ENCODE results near the gene CROCC. TPM values are rescaled to one million over a fixed set of nuclear protein-coding genes. Genes with fewer than 3 reads are reported as not detected.
A peak's percentile ranks its signal among the peaks of the same experiment; 100 is the strongest.
"Not testable (repeated sequence)": the region's sequence is repeated elsewhere in the genome, so short reads cannot be mapped to it uniquely, and the experiment has no call there.

Gene CROCC
- total RNA-seq, 1 experiment from 2014 or later: 19.4 TPM

DNA sequence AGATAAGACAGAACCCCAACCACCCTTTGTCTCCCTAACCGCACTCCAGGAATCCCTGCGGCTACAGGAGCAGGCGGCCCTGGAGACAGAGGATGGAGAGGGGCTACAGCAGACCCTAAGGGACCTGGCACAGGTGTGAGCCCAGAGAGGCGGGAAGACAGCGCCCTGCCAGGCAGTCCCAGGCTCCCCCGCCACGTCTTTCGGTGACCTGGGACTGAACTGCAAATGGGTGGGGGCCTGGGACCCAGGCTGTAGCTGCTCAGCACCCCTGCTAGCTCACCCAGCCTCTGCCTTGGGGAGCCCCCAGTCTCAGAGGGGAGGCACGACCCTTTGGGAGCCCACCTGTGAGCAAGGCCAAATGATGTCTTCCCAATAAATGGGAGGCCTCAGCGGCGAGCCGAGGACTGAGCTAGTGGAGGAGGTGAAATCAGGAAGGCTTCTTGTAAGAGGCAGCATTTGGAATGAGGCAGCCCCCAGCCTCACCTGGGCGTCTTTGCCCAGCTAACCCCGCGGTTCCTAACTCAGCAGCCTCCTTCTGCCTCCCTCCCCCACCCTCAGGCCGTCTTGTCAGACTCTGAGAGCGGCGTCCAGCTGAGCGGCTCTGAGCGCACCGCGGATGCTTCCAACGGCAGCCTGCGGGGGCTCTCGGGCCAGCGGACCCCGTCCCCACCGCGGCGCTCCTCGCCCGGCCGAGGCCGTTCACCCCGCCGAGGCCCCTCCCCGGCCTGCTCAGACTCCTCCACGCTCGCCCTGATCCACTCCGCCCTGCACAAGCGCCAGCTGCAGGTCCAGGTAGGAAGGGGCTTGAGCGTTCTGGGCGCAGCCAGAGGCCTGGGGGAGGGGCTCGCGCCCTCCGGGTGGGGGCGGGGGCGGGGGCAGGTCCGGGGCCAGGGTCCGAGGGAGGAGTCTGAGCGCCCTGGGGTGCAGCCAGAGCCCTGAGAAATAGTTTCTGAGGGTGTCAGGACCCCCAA lies 16.9 kb downstream of the CROCC start:
- Histone ChIP-seq H3K27me3 (no peaks in the 10 kb centered on the region), H3K4me3 (no peak overlapping the region), H3K9me3 (replicated peaks) (no peaks in the 10 kb centered on the region), H3K27ac (no peak overlapping the region), H3K36me3 (no peaks in the 10 kb centered on the region), H3K4me1 (no peaks in the 10 kb centered on the region)
- no peak for DNase-seq

DNA sequence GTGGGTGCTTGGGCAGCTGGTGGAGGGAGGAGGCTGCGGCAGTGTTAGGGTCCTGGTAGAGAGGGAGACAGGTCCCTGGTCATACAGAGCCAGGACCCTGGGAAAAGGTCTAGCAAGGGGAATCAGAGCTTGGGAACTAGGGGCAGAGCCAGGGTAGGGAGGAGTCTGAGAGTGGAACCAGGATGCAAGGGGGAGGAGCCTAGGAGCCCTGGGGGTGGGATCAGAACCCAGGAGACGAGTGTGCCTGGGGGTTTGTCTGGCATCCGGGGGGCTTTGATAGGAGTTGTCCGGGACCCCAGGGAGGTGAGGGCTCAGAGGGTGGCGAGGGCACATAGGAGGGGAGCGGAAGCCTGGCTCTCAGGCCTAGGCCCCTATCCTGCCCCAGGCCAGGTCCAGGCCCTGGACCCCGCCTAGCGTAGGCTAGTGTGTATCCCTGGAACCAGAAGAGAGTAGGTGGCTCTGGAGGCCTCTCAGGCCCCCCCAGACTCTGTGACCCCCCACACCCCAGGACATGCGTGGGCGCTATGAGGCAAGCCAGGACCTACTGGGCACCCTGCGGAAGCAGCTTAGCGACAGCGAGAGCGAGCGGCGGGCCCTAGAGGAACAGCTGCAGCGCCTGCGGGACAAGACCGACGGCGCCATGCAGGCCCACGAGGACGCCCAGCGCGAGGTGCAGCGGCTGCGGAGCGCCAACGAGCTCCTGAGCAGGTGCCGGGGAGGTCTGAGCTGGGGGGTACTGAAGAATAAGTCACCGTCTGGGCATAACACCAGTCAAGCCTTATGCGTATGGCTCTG lies 17.9 kb downstream of the CROCC start:
- H3K4me3 ChIP-seq; H3K27ac ChIP-seq; H3K9me3 ChIP-seq (replicated peaks); H3K27me3 ChIP-seq; DNase-seq; H3K4me1 ChIP-seq; H3K36me3 ChIP-seq: not testable (repeated sequence)

DNA sequence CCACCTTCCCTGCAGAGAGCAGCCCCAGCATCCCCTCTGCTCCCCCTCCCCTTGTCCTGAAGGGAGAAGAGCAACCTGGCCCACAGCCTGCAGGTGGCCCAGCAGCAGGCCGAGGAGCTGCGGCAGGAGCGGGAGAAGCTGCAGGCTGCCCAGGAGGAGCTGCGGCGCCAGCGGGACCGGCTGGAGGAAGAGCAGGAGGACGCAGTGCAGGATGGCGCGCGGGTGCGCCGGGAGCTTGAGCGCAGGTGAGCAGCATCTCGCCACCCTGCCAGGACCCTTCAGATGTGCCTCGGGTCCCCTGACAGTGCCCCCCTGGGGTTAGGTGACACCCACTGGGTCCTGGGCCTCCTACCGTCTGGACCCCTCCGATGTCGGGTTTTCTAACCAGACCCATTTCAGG lies 22.3 kb downstream of the CROCC start:
- no peak overlapping the region for H3K4me3 ChIP-seq
- H3K27me3 ChIP-seq: no peaks in the 10 kb centered on the region
- H3K27ac ChIP-seq: no peak overlapping the region
- no peaks in the 10 kb centered on the region; the same call in 1 of the 2 replicates for H3K36me3 ChIP-seq
- no peaks in the 10 kb centered on the region for H3K9me3 ChIP-seq (replicated peaks)
- DNase-seq: no peak
- H3K4me1 ChIP-seq: peaks cover 8% of the 10 kb centered on the region; the same call in 1 of the 2 replicates

DNA sequence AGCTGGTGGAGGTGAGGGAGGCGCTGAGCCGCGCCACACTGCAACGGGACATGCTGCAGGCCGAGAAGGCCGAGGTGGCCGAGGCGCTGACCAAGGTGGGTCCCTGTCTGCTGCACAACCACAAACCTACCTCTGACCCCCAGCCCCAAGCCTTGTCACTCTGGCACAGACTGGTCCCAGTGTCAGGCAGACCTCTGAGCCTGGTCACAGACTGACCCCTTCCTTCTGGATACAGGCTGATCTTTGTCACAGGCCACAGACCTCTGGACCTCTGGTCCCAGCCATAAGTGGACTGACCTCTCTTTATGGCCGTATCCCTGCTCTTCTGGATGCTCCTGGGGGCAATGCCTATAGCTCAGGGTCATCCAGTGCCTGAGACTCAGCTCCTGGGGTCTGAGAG lies 23.8 kb downstream of the CROCC start:
- not testable (repeated sequence) for H3K27me3 ChIP-seq; H3K36me3 ChIP-seq; DNase-seq; H3K4me3 ChIP-seq; H3K9me3 ChIP-seq (replicated peaks); H3K27ac ChIP-seq; H3K4me1 ChIP-seq

DNA sequence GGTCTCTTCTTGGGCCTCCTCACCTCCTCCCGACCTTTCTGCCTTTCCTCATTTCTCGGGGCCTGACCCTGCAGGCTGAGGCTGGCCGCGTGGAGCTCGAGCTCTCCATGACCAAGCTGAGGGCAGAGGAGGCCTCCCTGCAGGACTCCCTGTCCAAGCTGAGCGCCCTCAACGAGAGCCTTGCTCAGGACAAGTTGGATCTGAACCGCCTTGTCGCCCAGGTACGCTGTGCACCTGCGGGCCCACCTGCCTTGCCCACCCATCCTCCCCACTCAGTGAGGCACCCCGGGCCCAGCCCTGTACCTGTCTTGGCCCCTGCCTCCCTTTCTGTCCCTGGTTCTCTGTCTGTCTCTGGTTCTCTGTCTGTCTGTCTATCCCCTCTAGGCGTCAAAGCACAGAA lies 24.5 kb downstream of the CROCC start:
- not testable (repeated sequence) for H3K9me3 ChIP-seq (replicated peaks); H3K4me3 ChIP-seq

DNA sequence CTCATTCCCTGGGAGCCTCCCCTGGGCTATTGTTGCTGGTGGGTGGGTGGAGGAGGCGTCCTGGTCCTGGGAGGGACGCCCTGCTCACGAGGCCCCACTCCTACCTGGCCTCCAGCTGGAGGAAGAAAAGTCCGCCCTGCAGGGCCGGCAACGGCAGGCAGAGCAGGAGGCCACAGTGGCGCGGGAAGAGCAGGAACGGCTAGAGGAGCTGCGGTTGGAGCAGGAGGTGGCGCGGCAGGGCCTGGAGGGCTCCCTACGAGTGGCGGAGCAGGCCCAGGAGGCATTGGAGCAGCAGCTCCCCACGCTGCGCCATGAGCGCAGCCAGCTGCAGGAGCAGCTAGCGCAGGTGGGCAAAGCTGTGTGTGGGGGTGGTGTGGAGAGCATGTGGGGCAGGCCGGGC lies 24.9 kb downstream of the CROCC start:
- peaks cover 8% of the 10 kb centered on the region; the same call in 1 of the 2 replicates for H3K4me1 ChIP-seq
- H3K36me3 ChIP-seq: no peaks in the 10 kb centered on the region; the same call in 1 of the 2 replicates
- no peak overlapping the region for H3K4me3 ChIP-seq
- no peaks in the 10 kb centered on the region for H3K9me3 ChIP-seq (replicated peaks)
- H3K27ac ChIP-seq: no peak overlapping the region
- DNase-seq: no peak
- no peaks in the 10 kb centered on the region for H3K27me3 ChIP-seq

More for the DNA sequence above, 24.5 kb downstream of the CROCC start:
- not testable (repeated sequence) for H3K27me3 ChIP-seq, H3K27ac ChIP-seq, H3K36me3 ChIP-seq, DNase-seq, H3K4me1 ChIP-seq

DNA sequence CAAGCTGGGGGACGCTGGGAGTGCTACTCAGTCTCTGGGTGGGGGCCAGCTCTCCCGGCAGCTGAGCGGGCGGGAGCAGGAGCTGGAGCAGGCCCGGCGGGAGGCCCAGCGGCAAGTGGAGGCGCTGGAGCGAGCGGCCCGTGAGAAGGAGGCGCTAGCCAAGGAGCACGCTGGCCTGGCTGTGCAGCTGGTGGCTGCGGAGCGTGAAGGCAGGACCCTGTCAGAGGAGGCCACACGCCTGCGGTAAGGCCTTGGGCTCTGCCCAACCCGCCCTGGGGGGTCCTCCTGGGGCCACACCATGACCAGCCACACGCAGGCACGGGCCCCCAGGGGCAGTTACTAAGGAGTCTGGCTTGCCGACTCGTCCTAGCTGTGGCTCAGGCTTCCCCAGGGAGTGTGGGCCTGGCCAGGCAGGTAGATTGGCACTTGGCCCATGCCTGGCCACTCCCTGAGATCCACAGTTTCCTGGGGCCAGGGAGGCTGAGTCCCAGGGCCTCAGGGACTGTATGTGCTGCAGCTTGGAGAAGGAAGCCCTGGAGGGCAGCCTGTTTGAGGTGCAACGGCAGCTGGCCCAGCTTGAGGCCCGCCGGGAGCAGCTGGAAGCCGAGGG lies 26.7 kb downstream of the CROCC start:
- Histone ChIP-seq H3K27ac (peak overlapping the region; percentile 43), H3K4me3 (0 out of 2 replicates have a peak overlapping the region, but pooled peaks have one; percentile 4)
- not testable (repeated sequence) for H3K9me3 ChIP-seq (replicated peaks); H3K36me3 ChIP-seq; H3K27me3 ChIP-seq; H3K4me1 ChIP-seq
- DNase-seq: peak; percentile 94 to 98

DNA sequence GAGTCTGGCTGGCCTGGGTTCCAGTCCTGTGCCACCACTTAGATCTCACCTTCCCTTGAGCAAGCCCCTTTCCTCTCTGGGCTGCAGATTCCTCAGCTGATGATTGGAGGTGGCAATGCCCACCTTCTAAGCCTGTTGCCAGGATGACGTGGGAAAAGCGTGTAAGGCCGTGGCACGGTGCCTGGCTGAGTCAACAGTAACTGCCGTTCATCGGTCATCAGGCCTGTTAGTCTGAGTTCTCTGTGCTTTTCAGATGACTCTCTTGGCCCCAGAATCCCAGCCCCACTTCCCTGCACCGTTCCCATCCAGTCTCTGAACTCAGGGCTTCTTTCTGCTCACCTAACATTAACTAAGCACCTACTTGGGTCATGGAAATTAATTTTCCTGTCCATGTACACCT lies 27.3 kb downstream of the CROCC start:
- peak overlapping the region; percentile 43 for H3K27ac ChIP-seq
- H3K36me3 ChIP-seq; DNase-seq; H3K27me3 ChIP-seq; H3K4me3 ChIP-seq; H3K4me1 ChIP-seq; H3K9me3 ChIP-seq (replicated peaks): not testable (repeated sequence)

DNA sequence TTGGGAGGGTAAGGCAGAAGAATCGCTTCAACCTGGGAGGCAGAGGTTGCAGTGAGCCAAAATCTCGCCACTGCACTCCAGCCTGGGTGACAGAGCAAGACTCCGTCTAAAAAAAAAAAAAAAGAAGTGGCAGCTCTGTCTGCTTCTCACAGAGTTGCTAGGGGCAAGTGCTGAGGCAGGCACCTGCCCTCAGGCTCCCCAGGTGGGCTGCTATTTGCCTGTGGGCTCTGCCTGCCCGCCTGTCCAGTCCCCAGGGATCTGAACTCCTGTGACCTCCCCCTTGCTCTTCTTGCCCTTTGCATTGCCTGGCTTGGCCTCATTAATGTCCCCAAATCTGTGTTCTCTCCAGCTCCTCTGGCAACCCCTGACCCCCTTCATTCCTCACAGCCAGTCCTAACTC lies 30.6 kb downstream of the CROCC start:
- not testable (repeated sequence) for H3K27me3 ChIP-seq; H3K9me3 ChIP-seq (replicated peaks); DNase-seq; H3K4me3 ChIP-seq; H3K36me3 ChIP-seq; H3K27ac ChIP-seq; H3K4me1 ChIP-seq

DNA sequence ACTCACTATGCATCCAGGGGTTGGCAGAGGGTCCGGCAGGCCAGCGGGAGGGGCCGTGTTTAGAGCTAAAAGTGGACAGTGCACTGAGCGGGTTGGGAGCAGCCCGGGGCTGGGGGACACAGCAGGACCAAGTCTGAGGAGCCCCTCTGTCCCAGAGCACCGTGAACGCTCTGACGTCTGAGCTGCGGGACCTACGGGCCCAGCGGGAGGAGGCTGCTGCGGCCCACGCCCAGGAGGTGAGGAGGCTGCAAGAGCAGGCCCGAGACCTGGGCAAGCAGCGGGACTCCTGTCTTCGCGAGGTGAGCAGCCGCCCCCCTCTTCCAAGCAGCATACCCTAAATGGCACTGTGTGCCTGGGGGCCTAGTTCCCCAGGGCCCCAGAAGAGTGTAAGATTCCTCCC lies 32.8 kb downstream of the CROCC start:
- H3K9me3 ChIP-seq (replicated peaks): no peaks in the 10 kb centered on the region
- H3K4me1 ChIP-seq: no peaks in the 10 kb centered on the region
- DNase-seq: no peak
- H3K27me3 ChIP-seq: no peaks in the 10 kb centered on the region
- peaks cover 5% of the 10 kb centered on the region for H3K36me3 ChIP-seq
- no peak overlapping the region for H3K27ac ChIP-seq
- H3K4me3 ChIP-seq: no peak overlapping the region

DNA sequence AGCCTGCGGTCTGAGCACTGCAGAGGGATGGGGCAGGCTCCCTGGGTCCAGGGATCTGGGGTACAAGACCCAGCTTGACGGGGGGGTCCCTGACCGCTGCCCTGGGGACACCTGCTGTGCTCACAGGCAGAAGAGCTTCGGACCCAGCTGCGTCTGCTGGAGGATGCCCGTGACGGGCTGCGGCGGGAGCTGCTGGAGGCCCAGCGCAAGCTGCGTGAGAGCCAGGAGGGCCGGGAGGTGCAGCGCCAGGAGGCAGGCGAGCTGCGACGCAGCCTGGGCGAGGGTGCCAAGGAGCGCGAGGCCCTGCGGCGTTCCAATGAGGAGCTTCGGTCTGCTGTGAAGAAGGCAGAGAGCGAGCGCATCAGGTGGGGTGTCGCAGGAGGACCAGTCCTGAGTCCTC lies 33.5 kb downstream of the CROCC start:
- no peak for DNase-seq
- H3K27me3 ChIP-seq: no peaks in the 10 kb centered on the region
- H3K9me3 ChIP-seq (replicated peaks): no peaks in the 10 kb centered on the region
- H3K4me1 ChIP-seq: no peaks in the 10 kb centered on the region
- H3K4me3 ChIP-seq: no peak overlapping the region
- no peak overlapping the region for H3K27ac ChIP-seq
- peaks cover 5% of the 10 kb centered on the region for H3K36me3 ChIP-seq

DNA sequence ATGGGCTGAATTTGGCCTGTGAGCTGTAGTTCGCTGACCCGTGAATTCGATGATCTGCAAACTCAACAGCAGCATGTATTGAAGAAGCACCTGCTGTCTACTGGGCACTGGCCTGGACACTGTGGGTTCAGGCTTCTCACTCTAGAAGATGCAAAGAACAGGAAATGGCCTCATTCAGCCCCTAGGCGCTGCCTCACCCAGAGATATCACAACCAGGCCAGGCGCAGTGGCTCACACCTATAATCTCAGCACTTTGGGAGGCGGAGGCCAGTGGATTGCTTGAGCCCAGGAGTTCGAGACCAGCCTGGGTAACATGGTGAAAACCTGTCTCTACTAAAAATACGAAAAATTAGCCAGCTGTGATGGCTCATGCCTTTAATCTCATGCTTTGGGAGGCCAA lies 35.0 kb downstream of the CROCC start:
- Histone ChIP-seq H3K27ac (no peak overlapping the region), H3K4me1 (no peaks in the 10 kb centered on the region), H3K27me3 (no peaks in the 10 kb centered on the region), H3K36me3 (peaks cover 5% of the 10 kb centered on the region), H3K4me3 (no peak overlapping the region), H3K9me3 (replicated peaks) (no peaks in the 10 kb centered on the region)
- DNase-seq: no peak

DNA sequence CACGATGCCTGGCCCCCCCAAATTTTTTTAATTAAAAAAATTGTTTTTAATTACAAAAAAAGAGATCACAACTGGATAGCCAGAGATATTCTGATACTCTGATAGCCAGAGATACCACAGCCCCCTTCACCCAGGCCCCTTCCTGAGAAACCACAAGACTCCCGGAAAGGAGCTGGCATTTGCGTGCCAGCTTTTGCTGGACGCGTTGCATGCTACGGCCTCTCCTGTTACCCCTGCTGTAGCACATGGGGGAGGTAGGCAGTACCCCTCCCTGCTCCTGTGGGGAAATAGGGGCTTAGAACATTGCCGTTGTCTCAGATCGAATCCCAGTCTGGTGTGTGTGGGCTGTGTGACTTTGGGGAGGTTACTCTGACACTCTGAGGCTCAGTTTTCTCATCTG lies 36.0 kb downstream of the CROCC start:
- H3K9me3 ChIP-seq (replicated peaks): no peaks in the 10 kb centered on the region
- H3K36me3 ChIP-seq: peaks cover 5% of the 10 kb centered on the region
- H3K27ac ChIP-seq: no peak overlapping the region
- no peak overlapping the region for H3K4me3 ChIP-seq
- no peaks in the 10 kb centered on the region for H3K27me3 ChIP-seq
- no peak for DNase-seq
- H3K4me1 ChIP-seq: no peaks in the 10 kb centered on the region

DNA sequence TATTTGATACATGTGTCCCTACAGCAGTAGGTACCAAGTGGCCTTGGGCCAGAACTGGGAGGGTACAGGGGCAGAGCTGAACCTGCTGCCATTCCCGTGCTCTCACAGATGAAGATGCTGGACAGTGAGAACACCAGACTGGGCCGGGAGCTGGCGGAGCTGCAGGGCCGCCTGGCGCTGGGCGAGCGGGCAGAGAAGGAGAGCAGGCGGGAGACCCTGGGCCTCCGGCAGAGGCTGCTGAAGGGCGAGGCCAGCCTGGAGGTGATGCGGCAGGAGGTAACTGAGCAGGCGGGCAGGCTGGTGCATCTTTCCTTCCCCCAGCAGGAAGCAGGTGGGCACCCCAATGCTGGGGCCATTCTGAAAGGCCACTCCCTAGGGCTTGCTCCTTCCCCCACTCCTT lies 36.7 kb downstream of the CROCC start:
- peaks cover 5% of the 10 kb centered on the region for H3K36me3 ChIP-seq
- H3K27me3 ChIP-seq: no peaks in the 10 kb centered on the region
- H3K9me3 ChIP-seq (replicated peaks): no peaks in the 10 kb centered on the region
- DNase-seq: no peak
- no peaks in the 10 kb centered on the region for H3K4me1 ChIP-seq
- H3K4me3 ChIP-seq: no peak overlapping the region
- no peak overlapping the region for H3K27ac ChIP-seq

All from SJCRH30 (cell line).